ENCODE results near the gene COX15.
"Not testable (repeated sequence)": the region's sequence is repeated elsewhere in the genome, so short reads cannot be mapped to it uniquely, and the experiment has no call there.

The COX15 gene

GRCh38 chr10:99740260-99740659 is 8.3 kb upstream of the COX15 start:
- no peak for DNase-seq

- DNase-seq, result not testable (repeated sequence)
Measured at GRCh38 chr10:99734111-99734510, 2.2 kb upstream of the COX15 start.

GRCh38 chr10:99733366-99733765 is 1.4 kb upstream of the COX15 start:
- no peak for DNase-seq

- no peak for DNase-seq
Measured at GRCh38 chr10:99731306-99732032, 458 bp downstream of the COX15 start.

GRCh38 chr10:99730026-99730425 is 1.9 kb downstream of the COX15 start:
- no peak for DNase-seq

GRCh38 chr10:99720387-99720786 is 11.5 kb downstream of the COX15 start:
- DNase-seq, result no peak

GRCh38 chr10:99714446-99714845 is 17.5 kb downstream of the COX15 start:
- no peak for DNase-seq

- peak; percentile 22 to 53 for DNase-seq
Measured at GRCh38 chr10:99711129-99711719, 20.7 kb downstream of the COX15 start.

- DNase-seq, result no peak
Measured at GRCh38 chr10:99709480-99710229, 22.3 kb downstream of the COX15 start.

GRCh38 chr10:99708428-99709012 is 23.4 kb downstream of the COX15 start:
- no peak for DNase-seq

GRCh38 chr10:99700649-99701048 is 31.3 kb downstream of the COX15 start:
- no peak for DNase-seq

- no peak for DNase-seq
Measured at GRCh38 chr10:99698504-99699080, 33.3 kb downstream of the COX15 start.

GRCh38 chr10:99695761-99696160 is 36.2 kb downstream of the COX15 start:
- no peak for DNase-seq

GRCh38 chr10:99693933-99694583 is 37.9 kb downstream of the COX15 start:
- no peak for DNase-seq

- DNase-seq, result no peak
Measured at GRCh38 chr10:99689461-99689860, 42.5 kb downstream of the COX15 start.

GRCh38 chr10:99685597-99685967 is 46.3 kb downstream of the COX15 start:
- DNase-seq, result peak in 1 of 2 donors; percentile 2

- DNase-seq, result no peak
Measured at GRCh38 chr10:99682752-99683151, 49.2 kb downstream of the COX15 start.
